Parathyroid adenoma (tissue), 2 donors: Measurements from ENCODE around the gene MAN1A1.

ENCODE experiments used
- H2AFZ ChIP-seq: fragments of 300-600 bp; sonication (generic); one replicate; pipeline ENCODE4 v1.7.0; 2017; ENCODE audit warnings: antibody characterized with exemption, mild to moderate bottlenecking
- H3K27ac ChIP-seq: fragments of 300-600 bp; sonication (generic); one replicate; pipeline ENCODE4 v1.7.0; 2017
- H3K27me3 ChIP-seq: fragments of 300-600 bp; sonication (generic); one replicate; pipeline ENCODE4 v1.7.0; 2017; ENCODE audit warnings: low read length; ENCODE audit not compliant: control insufficient read depth, insufficient read depth
- H3K36me3 ChIP-seq: fragments of 300-600 bp; sonication (generic); one replicate; pipeline ENCODE4 v1.7.0; 2017; ENCODE audit warnings: low read length; ENCODE audit not compliant: control insufficient read depth, insufficient read depth
- H3K4me1 ChIP-seq: fragments of 300-600 bp; sonication (generic); one replicate; pipeline ENCODE4 v1.7.0; 2017; ENCODE audit warnings: control low read depth
- H3K4me2 ChIP-seq: fragments of 300-600 bp; sonication (generic); one replicate; pipeline ENCODE4 v1.7.0; 2017; ENCODE audit warnings: low read length
- H3K4me3 ChIP-seq: fragments of 300-600 bp; sonication (generic); one replicate; pipeline ENCODE4 v1.7.0; 2017; ENCODE audit warnings: low read depth, low read length
- H3K79me2 ChIP-seq: fragments of 300-600 bp; sonication (generic); one replicate; pipeline ENCODE4 v1.7.0; 2017; ENCODE audit warnings: control low read depth
- H3K9ac ChIP-seq: fragments of 300-600 bp; sonication (generic); one replicate; pipeline ENCODE4 v1.7.0; 2017; ENCODE audit warnings: mild to moderate bottlenecking
- H3K9me3 ChIP-seq: fragments of 300-600 bp; sonication (generic); one replicate; pipeline ENCODE4 v1.7.0; 2017; ENCODE audit warnings: low read length; ENCODE audit not compliant: control insufficient read depth
- CTCF ChIP-seq: fragments of 300-600 bp; sonication (generic); IDR thresholded peaks from one replicate; pipeline ENCODE4 v1.7.0; 2017; ENCODE audit warnings: antibody characterized with exemption, mild to moderate bottlenecking
- donor health status: primary hyperparathyroidism.

The MAN1A1 gene

GRCh38 chr6:119176445-119176844 is 173.1 kb downstream of the MAN1A1 start:
- no peaks in the 10 kb centered on the region for H3K36me3 ChIP-seq
- H3K4me1 ChIP-seq = peaks cover under 1% of the 10 kb centered on the region
- no peak overlapping the region for H3K4me2 ChIP-seq
- no peak overlapping the region for H3K27ac ChIP-seq
- H3K27me3 ChIP-seq = no peaks in the 10 kb centered on the region
- no peak overlapping the region for H2AFZ ChIP-seq
- no peak for TF ChIP-seq CTCF
- no peaks in the 10 kb centered on the region for H3K9me3 ChIP-seq
- H3K9ac ChIP-seq = no peak overlapping the region
- no peak overlapping the region for H3K4me3 ChIP-seq
- no peaks in the 10 kb centered on the region for H3K79me2 ChIP-seq

GRCh38 chr6:119174879-119175817 is 174.4 kb downstream of the MAN1A1 start:
- Histone ChIP-seq H3K27me3 (no peaks in the 10 kb centered on the region), H3K9me3 (no peaks in the 10 kb centered on the region), H3K9ac (no peak overlapping the region), H3K79me2 (no peaks in the 10 kb centered on the region), H3K36me3 (no peaks in the 10 kb centered on the region), H3K4me1 (peaks cover 8% of the 10 kb centered on the region), H3K4me2 (no peak overlapping the region), H3K27ac (no peak overlapping the region), H2AFZ (no peak overlapping the region), H3K4me3 (no peak overlapping the region)
- no peak for TF ChIP-seq CTCF

- Histone ChIP-seq H3K4me3 (no peak overlapping the region), H2AFZ (no peak overlapping the region), H3K27me3 (no peaks in the 10 kb centered on the region), H3K4me2 (no peak overlapping the region), H3K79me2 (no peaks in the 10 kb centered on the region), H3K27ac (no peak overlapping the region), H3K36me3 (no peaks in the 10 kb centered on the region), H3K4me1 (peaks cover 8% of the 10 kb centered on the region), H3K9me3 (no peaks in the 10 kb centered on the region), H3K9ac (no peak overlapping the region)
- no peak for TF ChIP-seq CTCF
These were observed 175.5 kb downstream of the MAN1A1 start for GRCh38 chr6:119174085-119174445.

DNA sequence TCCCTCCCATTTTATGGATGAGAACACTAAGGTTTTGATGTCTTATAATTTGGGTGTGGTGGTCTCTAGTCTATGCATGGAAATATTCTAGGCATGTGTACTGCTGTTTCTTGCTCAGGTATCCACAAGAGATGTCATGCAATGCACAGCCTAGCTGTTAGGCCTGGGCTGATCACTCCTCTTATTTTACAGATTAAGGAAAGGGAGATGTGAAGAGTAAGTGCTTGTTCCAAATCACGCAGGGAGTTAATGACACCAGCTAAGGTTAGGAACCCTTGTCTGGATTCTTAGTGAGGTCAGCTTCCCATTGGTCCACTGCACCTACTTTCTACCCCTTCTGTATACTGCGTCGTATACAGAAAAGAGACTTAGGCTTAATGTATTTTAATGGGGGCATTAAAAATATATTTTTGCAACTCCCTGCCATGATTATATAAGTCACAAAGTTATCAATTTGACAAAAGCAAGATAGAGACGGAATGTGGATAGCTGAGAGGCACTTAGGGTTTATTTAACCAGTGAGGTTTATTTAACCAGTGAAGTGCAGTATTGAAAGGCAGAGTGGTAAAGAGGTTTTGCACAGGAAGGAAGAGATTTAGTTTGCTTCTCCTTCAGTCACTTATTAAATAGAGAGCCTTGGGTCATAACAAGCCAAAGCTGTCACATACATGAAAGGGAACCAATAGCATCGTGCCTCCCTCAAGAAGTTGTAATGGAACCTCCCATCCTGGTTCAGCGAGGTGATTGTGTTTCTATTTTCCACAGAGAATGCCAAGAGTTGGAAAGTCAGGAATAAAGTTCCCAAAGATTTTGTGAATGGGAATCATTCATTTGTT is 176.1 kb downstream of the MAN1A1 start:
- H3K27me3 ChIP-seq = no peaks in the 10 kb centered on the region
- TF ChIP-seq CTCF = no peak
- H2AFZ ChIP-seq = no peak overlapping the region
- no peak overlapping the region for H3K9ac ChIP-seq
- peaks cover 8% of the 10 kb centered on the region for H3K4me1 ChIP-seq
- no peak overlapping the region for H3K4me2 ChIP-seq
- no peak overlapping the region for H3K27ac ChIP-seq
- no peaks in the 10 kb centered on the region for H3K36me3 ChIP-seq
- no peaks in the 10 kb centered on the region for H3K79me2 ChIP-seq
- H3K9me3 ChIP-seq = no peaks in the 10 kb centered on the region
- no peak overlapping the region for H3K4me3 ChIP-seq
